HG03342 (cell line): ENCODE data around the gene SOX21.

Experiments used
- ATAC-seq: cut with Tn5 transposase; IDR thresholded peaks from one replicate; pipeline ENCODE4 v1.9.1; 2021; ENCODE audit warnings: mild to moderate bottlenecking, moderate library complexity; ENCODE audit not compliant: unreplicated experiment

Gene SOX21

DNA sequence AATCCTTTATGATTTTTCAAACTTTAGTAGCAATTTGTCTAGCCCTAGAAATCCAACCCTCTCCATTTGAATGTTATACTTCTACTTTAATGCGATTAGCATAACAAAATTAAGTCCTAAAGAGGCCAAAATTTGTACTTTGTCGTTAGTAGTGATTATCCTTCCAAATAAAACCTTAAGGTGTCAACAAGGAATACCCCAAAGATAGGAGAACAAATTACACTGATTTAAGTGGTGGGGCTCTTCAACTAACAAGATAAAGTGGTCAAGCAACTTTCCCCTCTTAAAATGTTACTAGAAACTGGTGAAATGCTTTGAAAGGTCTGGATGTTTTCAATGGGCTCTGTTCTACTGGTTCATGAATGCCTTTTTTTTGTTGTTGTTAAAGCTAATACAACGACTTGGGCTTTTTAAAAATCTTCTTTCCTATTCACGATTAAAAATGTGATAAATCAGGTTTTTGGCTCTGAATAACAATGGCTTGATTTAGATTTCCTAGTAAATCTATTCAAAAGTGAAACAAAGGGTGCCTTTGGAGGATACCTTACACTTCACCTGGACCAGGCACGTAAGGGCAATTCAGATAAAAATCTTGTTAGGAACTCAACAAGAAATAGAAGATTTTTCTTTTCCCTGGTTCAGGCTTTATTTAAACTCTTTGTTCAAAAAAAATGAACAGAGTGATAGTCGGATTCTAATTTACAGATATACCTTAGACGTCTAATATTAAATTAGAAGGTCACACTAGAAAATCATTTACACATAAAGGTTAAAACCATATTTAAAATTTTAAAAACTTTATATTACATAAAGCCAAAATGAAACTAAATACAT is 3.1 kb downstream of the SOX21 start:
- no peak for ATAC-seq

GRCh38 chr13:94708031-94708859 is 4.1 kb downstream of the SOX21 start:
- no peak for ATAC-seq

- ATAC-seq = no peak
These were observed 4.8 kb downstream of the SOX21 start for GRCh38 chr13:94707400-94708021.

- ATAC-seq = no peak
These were observed 5.4 kb downstream of the SOX21 start for GRCh38 chr13:94706843-94707399.

DNA sequence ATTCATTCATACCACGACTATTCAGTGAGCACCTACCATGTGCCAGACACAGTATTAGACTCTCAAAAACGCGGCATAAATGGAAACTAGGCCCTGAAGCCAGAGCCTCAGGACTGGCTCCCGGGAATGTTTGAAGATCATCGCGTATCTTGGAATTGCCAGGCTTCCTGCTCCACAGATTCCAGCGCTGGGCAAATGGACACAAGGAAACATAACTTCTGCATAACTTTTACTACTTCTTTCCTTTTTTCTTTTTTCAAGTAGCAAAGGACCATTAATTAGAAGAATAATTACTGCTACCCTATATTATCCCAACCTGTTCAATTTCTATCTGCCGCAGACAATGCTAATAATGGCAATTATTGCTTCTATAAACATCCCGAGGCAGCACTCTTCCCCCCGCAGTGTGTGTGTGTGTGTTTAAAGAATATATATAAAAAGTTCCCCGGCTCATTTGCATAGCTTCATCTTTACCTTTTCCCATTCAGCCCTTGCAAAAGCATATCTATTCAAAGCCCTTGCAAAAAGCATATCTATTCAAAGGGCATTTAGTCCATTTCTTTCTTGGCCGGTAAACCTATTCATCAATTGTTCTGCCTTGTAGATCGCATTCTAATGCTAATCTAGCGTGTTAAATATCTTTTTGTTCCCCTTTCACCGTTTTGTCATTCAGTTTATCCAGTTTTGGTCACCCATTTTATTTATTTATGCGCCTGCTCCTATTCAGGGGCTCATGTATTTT is 6.1 kb downstream of the SOX21 start:
- no peak for ATAC-seq

GRCh38 chr13:94705081-94706030 is 7.0 kb downstream of the SOX21 start:
- no peak for ATAC-seq

- no peak for ATAC-seq
These were observed 7.8 kb downstream of the SOX21 start for GRCh38 chr13:94704377-94705080.

GRCh38 chr13:94703721-94704314 is 8.5 kb downstream of the SOX21 start:
- no peak for ATAC-seq

- no peak for ATAC-seq
These were observed 9.1 kb downstream of the SOX21 start for GRCh38 chr13:94703271-94703670.

DNA sequence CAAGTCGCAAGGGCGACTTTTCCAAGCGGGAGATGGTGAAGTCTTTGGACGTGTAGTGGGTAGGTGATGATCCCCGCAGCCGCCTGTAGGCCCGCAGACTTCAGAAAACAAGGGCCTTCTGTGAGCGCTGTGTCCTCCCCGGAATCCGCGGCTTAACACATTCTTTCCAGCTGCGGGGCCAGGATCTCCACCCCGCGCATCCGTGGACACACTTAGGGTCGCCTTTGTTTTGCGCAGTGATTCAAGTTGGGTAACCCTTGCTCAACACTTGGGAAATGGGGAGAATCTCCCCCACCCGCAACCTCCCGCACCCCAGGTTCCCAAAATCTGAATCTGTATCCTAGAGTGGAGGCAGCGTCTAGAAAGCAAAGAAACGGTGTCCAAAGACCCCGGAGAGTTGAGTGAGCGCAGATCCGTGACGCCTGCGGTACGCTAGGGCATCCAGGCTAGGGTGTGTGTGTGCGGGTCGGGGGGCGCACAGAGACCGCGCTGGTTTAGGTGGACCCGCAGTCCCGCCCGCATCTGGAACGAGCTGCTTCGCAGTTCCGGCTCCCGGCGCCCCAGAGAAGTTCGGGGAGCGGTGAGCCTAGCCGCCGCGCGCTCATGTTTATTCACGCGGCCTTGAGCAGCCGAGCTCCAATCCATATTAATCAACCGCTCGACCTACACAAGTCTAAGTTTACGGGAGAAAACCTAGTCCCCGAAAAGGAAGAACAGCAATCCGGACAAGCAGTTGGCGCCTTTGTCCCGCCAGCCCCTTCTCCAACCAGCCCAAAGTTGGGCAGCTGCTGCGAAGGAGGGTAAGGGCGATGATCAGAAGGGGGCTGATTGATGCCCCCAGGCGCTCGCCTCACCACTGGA is 9.9 kb downstream of the SOX21 start:
- no peak for ATAC-seq

DNA sequence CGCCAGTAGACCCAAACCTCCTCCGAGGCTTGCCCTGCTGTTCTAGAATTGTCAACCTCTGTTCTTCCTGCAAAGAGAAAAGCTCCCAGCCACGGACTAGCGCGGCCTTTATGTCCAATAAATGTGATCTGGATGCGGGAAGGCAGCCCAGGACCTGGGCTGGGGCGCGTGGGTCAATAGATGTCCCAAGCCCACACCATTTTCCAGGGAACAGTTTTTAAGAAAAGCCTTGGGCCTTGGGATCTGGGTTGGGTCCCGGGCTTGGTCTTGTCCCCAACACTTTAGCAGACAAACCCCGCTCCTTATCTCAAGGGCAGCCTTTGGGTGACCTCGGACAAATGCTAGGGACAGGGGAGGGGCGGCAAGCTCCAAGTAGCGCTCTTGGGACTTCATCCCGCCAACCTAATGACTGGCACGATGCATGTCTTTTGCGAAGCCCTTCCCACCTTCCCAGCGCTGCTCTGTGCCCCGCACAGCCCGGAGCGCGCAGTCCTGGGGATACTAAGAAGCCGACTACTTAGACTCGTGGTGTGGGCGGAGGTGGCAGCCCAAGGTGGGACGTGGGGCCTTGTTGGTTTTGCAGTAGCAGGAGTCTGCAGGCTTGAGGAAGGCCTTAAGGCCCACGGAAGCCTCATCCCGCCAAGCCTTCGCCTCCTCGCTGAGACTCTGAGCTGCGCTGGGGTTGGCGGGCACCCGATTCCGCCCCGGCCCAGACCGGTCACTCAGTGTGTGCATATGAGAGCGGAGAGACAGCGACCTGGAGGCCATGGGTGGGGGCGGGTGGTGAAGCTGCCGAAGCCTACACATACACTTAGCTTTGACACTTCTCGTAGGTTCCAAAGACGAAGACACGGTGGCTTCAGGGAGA is 10.8 kb downstream of the SOX21 start:
- no peak for ATAC-seq

GRCh38 chr13:94700536-94700935 is 11.8 kb downstream of the SOX21 start:
- ATAC-seq = no peak

GRCh38 chr13:94700051-94700535 is 12.3 kb downstream of the SOX21 start:
- no peak for ATAC-seq

- no peak for ATAC-seq
These were observed 16.2 kb downstream of the SOX21 start for GRCh38 chr13:94696171-94696570.

DNA sequence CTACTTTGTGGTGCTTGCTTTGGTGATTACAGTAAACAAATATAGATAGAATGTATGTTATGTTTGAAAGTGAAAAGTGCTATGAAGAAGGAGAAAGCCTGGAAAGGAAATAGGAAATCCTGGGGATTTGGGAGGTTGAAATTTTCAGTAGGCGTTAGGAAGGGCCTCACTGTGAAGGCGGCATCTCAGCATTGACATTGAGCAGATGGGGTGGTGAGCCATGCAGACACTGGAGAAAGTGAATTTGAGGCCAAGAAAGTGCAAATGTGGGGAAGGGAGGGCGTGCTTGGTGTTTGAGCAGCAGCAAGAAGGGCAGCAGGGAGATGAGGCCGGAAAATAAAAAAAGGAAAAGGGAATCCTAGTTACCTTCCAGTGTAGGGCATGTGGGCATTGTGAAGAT is 20.3 kb downstream of the SOX21 start:
- no peak for ATAC-seq

GRCh38 chr13:94683409-94683808 is 28.9 kb downstream of the SOX21 start:
- ATAC-seq = no peak
